Vagina (tissue), 2 donors: ENCODE results near the gene ST8SIA4.

ENCODE experiments used
- CTCF ChIP-seq, 3 experiments: fragments of 450-650 bp in 2 of 3; fragments of 200-600 bp in 1 of 3; sonication (generic) in 1 of 3; IDR thresholded peaks; one replicate each; pipeline ENCODE4 v1.5.1; 2017 to 2019; ENCODE audit warnings: antibody characterized with exemption in 3 of 3, mild to moderate bottlenecking in 2 of 3, moderate library complexity in 2 of 3
- POLR2A ChIP-seq, 2 donors: fragments of 450-650 bp; IDR thresholded peaks; one replicate each; pipeline ENCODE4 v1.6.1; 2017; ENCODE audit warnings: antibody characterized with exemption in 2 of 2, mild to moderate bottlenecking in 2 of 2, moderate library complexity in 2 of 2
- POLR2AphosphoS5 ChIP-seq, 2 donors: sonication (generic); formaldehyde crosslinking; IDR thresholded peaks; one replicate each; pipeline ENCODE4 v1.9.0; 2017; ENCODE audit warnings: antibody characterized with exemption in 2 of 2, mild to moderate bottlenecking in 2 of 2, low read depth in 1 of 2; ENCODE audit not compliant: insufficient read depth in 1 of 2

- TF ChIP-seq POLR2A (IDR thresholded peaks at IDR 0.05) (no peak), CTCF (IDR thresholded peaks at IDR 0.05) (no peak), POLR2AphosphoS5 (IDR thresholded peaks at IDR 0.05; ENCODE audit: insufficient read depth in 1 of 2, low read depth in 1 of 2) (no peak)
Measured at GRCh38 chr5:100757618-100758017, 145.5 kb downstream of the ST8SIA4 start.
